ENCODE results near the gene DYNC1I2. TPM values are rescaled to one million over a fixed set of nuclear protein-coding genes. Genes with fewer than 3 reads are reported as not detected.

The DYNC1I2 gene
- total RNA-seq (100 to 1,000 TPM in 1 of 2 donors, 10 to 100 TPM in 1; 91.1 to 103 TPM), polyA plus RNA-seq (10 to 100 TPM; 79.5 to 95.2 TPM)
- long read RNA-seq, donor 1, transcript DYNC1I2-201 (16 exons, 2,589 nt), result minor isoform, 15 of 94 reads
- long read RNA-seq, donor 1, transcript DYNC1I2-203 (16 exons, 2,572 nt), result major isoform, 37 of 94 reads
- long read RNA-seq, donor 1, partial matches to known transcripts, result 27 of 94 reads
- long read RNA-seq, donor 1, other reads (novel, unspliced or antisense), result 13 of 94 reads
- long read RNA-seq, donor 2, transcript DYNC1I2-203 (16 exons, 2,572 nt), result major isoform, 21 of 65 reads
- long read RNA-seq, donor 2, transcript DYNC1I2-201 (16 exons, 2,589 nt), result minor isoform, 9 of 65 reads
- long read RNA-seq, donor 2, partial matches to known transcripts, result 28 of 65 reads
- long read RNA-seq, donor 2, other reads (novel, unspliced or antisense), result 6 of 65 reads

DNA sequence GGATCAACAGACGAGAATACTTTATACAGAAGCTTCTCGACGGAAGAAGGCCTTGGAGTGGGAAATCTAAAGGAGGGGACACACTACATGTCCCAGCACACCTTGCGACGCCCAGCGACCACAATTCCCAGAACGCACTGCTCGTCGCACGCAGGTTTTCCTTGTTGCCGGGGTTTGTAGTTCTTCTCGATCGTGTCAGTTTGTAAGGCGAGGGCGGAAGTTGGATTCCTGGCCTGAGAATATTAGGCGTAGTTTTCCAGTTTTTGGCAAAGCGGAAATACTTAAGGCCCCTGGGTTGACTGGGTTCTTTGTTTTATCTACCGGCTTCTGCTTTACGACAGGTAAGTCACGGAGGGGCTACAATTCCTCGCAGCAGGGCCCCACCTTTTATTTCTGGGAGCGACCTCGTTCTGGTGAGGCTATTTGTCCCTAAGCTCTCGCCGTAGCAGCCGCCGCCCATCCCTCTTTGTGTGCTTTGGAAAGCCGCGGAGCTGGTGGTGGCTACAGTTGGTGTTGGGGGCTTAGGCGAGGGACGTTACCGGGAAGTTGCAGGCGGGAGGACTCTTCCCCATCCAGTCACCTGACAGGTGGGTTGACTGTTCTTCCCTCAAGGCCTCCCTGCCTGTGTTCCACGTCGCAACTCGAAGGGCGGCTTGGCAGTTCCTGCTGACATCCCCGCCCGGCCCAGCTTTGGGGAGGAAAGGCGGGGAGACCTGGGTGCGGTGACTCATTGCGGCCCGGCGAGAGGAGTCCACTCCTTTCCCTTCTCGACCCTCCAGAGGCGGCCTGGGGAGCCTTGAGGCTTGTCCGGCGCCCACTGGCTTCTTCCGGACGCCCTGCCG is at the start of gene DYNC1I2:
DYNC1I2 (plus strand) TSS at position 183 of the 842 bp plus-strand sequence. CDS start 2,687 bp downstream, outside the sequence.
- intact Hi-C loops (cut with DNase I), result loop anchor here in 1 of 2 donors (10.0 kb wide), 1 partner anchor 113 kb away; no protein-coding TSS in a partner anchor
- H3K9me3 ChIP-seq (ENCODE audit: control insufficient read depth, low read length), result no peaks in the 10 kb centered on the region
- DNase-seq (peak; percentile 94 to 95), ATAC-seq (ENCODE audit: low FRiP score) (peak; percentile 97)
- WGBS, 2 donors, result 0% methylated on average over 51 of the region's 51 CpGs
- peak within 1 kb of the TSS; percentile 54 to 87 for H3K4me3 ChIP-seq (ENCODE audit: low read length in 2 of 2)
- peak within 1 kb of the TSS; percentile 17 to 59 for H3K27ac ChIP-seq (ENCODE audit: low read depth in 1 of 2, low read length in 2 of 2)
- H3K27me3 ChIP-seq (ENCODE audit: control insufficient read depth in 1 of 2, insufficient read depth in 2 of 2, low read length in 1 of 2), result no peaks in the 10 kb centered on the region
- H3K36me3 ChIP-seq (ENCODE audit: control insufficient read depth in 1 of 2, insufficient read depth in 2 of 2, low read length in 1 of 2), result no peaks in the 10 kb centered on the region
- H3K4me1 ChIP-seq (ENCODE audit: control insufficient read depth in 1 of 2, insufficient read depth in 2 of 2, low read length in 2 of 2), result no peaks in the 10 kb centered on the region

DNA sequence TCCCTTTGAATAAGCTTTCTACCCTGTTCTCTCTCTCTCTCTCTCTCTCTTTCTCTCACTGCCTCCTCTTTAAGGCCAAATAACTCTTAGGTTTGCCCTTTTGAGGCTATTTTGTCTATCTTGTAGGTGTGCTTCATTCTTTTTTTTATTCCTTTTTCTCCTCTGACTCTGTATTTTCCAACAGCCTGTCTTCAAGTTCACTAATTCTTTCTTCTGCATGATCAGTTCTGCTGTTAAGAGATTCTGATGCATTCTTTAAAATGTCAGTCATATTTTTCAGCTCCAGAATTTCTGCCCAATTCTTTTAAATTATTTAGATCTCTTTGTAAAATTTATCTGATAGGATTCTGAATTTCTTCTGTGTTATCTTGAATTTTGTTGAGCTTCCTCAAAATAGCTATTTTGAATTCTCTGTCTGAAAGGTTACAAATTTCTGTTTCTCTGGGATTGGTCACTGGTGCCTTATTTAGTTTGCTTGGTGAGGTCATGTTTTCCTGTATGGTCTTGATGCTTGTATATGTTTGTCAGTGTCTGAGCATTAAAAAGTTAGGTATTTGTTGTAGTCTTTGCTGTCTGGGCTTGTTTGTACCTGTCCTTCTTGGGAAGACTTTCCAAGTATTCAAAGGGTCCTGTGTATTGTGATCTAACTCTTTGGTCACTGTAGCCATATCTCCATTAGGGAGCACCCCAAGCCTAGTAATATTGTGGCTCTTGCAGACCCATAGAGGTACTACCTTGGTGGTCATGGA is 35.4 kb upstream of the DYNC1I2 start:
- Histone ChIP-seq H3K36me3 (ENCODE audit: control insufficient read depth in 1 of 2, insufficient read depth in 2 of 2, low read length in 1 of 2) (no peaks in the 10 kb centered on the region), H3K9me3 (ENCODE audit: control insufficient read depth, low read length) (peaks cover 5% of the 10 kb centered on the region), H3K27me3 (ENCODE audit: control insufficient read depth in 1 of 2, insufficient read depth in 2 of 2, low read length in 1 of 2) (no peaks in the 10 kb centered on the region), H3K27ac (ENCODE audit: low read depth in 1 of 2, low read length in 2 of 2) (no peak overlapping the region), H3K4me1 (ENCODE audit: control insufficient read depth in 1 of 2, insufficient read depth in 2 of 2, low read length in 2 of 2) (no peaks in the 10 kb centered on the region), H3K4me3 (ENCODE audit: low read length in 2 of 2) (no peak overlapping the region)
- intact Hi-C loops (cut with DNase I), result no loop called here
- ATAC-seq (ENCODE audit: low FRiP score) (no peak), DNase-seq (no peak)

DNA sequence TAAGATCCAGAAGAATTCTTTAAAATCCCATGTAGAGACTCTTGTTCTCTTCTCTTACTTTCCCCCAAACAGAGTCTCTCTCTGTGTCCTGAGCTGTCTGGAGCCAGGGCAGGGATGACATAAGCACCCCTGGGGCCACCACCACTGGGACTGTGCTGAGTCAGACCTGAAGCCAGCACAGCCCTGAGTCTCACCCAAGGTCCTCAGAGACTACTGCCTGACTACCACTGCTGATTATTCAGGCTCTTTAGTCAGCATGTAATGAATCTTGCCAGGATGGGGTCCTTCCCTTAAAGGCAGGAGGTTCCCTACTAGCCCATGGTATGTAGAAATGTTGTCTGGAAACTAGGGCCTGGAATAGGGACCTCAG is 34.9 kb upstream of the DYNC1I2 start:
- H3K4me3 ChIP-seq (ENCODE audit: low read length in 2 of 2), result no peak overlapping the region
- no peak overlapping the region for H3K27ac ChIP-seq (ENCODE audit: low read depth in 1 of 2, low read length in 2 of 2)
- H3K36me3 ChIP-seq (ENCODE audit: control insufficient read depth in 1 of 2, insufficient read depth in 2 of 2, low read length in 1 of 2), result no peaks in the 10 kb centered on the region
- intact Hi-C loops (cut with DNase I), result no loop called here
- no peaks in the 10 kb centered on the region for H3K27me3 ChIP-seq (ENCODE audit: control insufficient read depth in 1 of 2, insufficient read depth in 2 of 2, low read length in 1 of 2)
- no peaks in the 10 kb centered on the region for H3K4me1 ChIP-seq (ENCODE audit: control insufficient read depth in 1 of 2, insufficient read depth in 2 of 2, low read length in 2 of 2)
- no peak for ATAC-seq (ENCODE audit: low FRiP score)
- H3K9me3 ChIP-seq (ENCODE audit: control insufficient read depth, low read length), result peaks cover 3% of the 10 kb centered on the region
- DNase-seq, result no peak

DNA sequence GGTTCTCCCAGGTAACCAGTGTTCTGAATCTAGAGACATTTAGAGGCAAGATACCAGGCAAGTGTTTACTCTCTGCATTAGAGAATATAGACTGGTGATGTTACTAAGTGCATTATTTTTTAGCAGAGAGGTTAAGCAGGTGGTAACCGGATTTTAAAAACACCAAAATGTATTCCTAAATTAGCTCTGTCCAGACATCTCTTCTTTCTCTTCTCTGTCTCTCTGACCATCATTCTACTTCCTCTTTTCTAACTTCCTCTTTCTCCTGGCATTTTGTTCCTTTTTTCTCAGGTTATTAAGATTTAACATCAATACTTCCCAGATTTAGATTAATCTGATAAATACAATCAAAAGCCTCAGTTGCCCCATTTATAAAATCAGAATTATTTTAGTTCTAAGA is 31.7 kb upstream of the DYNC1I2 start:
- intact Hi-C loops (cut with DNase I), result no loop called here
- WGBS, 2 donors, result 75 to 82% methylated on average over 1 of the region's 1 CpG

DNA sequence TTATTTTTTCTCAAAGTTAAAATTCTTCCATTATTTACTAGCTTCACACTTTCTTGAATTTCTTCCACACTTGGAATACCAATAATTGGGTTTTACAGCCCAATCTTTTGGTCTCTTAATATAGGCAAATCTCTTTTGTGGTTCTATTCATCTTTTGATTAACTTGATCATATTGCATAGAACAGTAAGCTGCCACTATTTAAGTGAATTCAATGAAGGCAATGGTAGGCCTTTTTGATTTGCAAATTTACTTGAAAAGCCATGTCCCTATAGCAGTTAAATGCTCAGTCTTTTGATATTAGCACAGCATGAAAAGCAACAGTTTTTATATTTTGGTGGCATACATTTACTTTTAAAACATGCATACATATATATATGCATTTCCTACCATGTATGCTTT is 20.2 kb upstream of the DYNC1I2 start:
- Histone ChIP-seq H3K27me3 (ENCODE audit: control insufficient read depth in 1 of 2, insufficient read depth in 2 of 2, low read length in 1 of 2) (no peaks in the 10 kb centered on the region), H3K9me3 (ENCODE audit: control insufficient read depth, low read length) (no peaks in the 10 kb centered on the region), H3K36me3 (ENCODE audit: control insufficient read depth in 1 of 2, insufficient read depth in 2 of 2, low read length in 1 of 2) (no peaks in the 10 kb centered on the region), H3K27ac (ENCODE audit: low read depth in 1 of 2, low read length in 2 of 2) (no peak overlapping the region), H3K4me1 (ENCODE audit: control insufficient read depth in 1 of 2, insufficient read depth in 2 of 2, low read length in 2 of 2) (no peaks in the 10 kb centered on the region), H3K4me3 (ENCODE audit: low read length in 2 of 2) (no peak overlapping the region)
- DNase-seq, result no peak
- ATAC-seq (ENCODE audit: low FRiP score), result no peak
- intact Hi-C loops (cut with DNase I), result no loop called here

More for the DNA sequence above, 31.7 kb upstream of the DYNC1I2 start:
- Histone ChIP-seq H3K9me3 (ENCODE audit: control insufficient read depth, low read length) (peaks cover 3% of the 10 kb centered on the region), H3K27me3 (ENCODE audit: control insufficient read depth in 1 of 2, insufficient read depth in 2 of 2, low read length in 1 of 2) (no peaks in the 10 kb centered on the region), H3K4me1 (ENCODE audit: control insufficient read depth in 1 of 2, insufficient read depth in 2 of 2, low read length in 2 of 2) (no peaks in the 10 kb centered on the region), H3K36me3 (ENCODE audit: control insufficient read depth in 1 of 2, insufficient read depth in 2 of 2, low read length in 1 of 2) (no peaks in the 10 kb centered on the region), H3K4me3 (ENCODE audit: low read length in 2 of 2) (no peak overlapping the region), H3K27ac (ENCODE audit: low read depth in 1 of 2, low read length in 2 of 2) (no peak overlapping the region)
- no peak for DNase-seq
- ATAC-seq (ENCODE audit: low FRiP score), result no peak

DNA sequence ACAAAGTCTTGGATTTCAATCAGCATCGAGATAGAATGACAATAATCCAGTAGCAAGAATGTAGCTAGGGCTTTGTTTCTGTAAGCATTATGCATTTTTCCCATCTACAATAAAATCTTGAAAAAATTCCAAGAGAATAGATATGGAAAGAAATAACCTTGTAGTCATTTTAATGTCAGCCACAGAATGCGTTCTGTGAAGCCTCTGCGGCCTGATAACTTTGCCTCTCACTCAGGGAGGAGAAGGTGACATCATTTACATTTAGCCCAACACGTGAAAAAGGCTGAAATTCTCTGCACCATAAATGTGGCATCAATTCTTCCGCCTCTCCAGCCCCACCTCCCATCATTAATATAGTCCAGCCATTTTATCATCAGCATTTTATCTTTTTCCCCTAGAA is 19.1 kb upstream of the DYNC1I2 start:
- whole genome bisulfite sequencing, 2 donors, result 73 to 74% methylated on average over 5 of the region's 5 CpGs
- no peak overlapping the region for H3K4me3 ChIP-seq (ENCODE audit: low read length in 2 of 2)
- no peaks in the 10 kb centered on the region for H3K27me3 ChIP-seq (ENCODE audit: control insufficient read depth in 1 of 2, insufficient read depth in 2 of 2, low read length in 1 of 2)
- no peaks in the 10 kb centered on the region for H3K36me3 ChIP-seq (ENCODE audit: control insufficient read depth in 1 of 2, insufficient read depth in 2 of 2, low read length in 1 of 2)
- intact Hi-C loops (cut with DNase I), result no loop called here
- no peak for DNase-seq
- no peak for ATAC-seq (ENCODE audit: low FRiP score)
- no peak overlapping the region for H3K27ac ChIP-seq (ENCODE audit: low read depth in 1 of 2, low read length in 2 of 2)
- no peaks in the 10 kb centered on the region for H3K9me3 ChIP-seq (ENCODE audit: control insufficient read depth, low read length)
- peaks cover 0 to 2% of the 10 kb centered on the region in 2 donors for H3K4me1 ChIP-seq (ENCODE audit: control insufficient read depth in 1 of 2, insufficient read depth in 2 of 2, low read length in 2 of 2)

DNA sequence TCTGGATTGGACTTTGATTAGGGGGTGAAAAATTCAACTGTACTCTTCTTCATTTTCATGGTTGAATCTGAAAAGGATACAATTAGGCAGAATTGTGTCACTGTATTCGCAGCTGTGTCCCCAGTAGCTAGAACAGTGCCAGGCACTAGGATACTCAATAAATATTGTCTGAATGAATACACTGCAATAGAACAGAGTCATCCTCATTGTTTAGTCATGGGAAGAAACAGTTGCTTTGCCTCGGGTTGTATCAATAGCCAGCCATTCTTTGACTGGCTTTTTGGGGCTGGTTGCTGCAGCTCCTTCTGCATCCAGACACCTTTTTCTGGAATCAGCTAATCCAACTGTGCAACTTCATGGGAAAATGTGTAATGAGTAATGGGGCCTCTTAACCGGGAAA is 18.1 kb upstream of the DYNC1I2 start:
- no peak for DNase-seq
- 47% methylated on average over 3 of the region's 3 CpGs for WGBS, 2 donors
- H3K27me3 ChIP-seq (ENCODE audit: control insufficient read depth in 1 of 2, insufficient read depth in 2 of 2, low read length in 1 of 2), result no peaks in the 10 kb centered on the region
- no peak overlapping the region for H3K27ac ChIP-seq (ENCODE audit: low read depth in 1 of 2, low read length in 2 of 2)
- no peak for ATAC-seq (ENCODE audit: low FRiP score)
- intact Hi-C loops (cut with DNase I), result no loop called here
- peaks cover 0 to 2% of the 10 kb centered on the region in 2 donors for H3K4me1 ChIP-seq (ENCODE audit: control insufficient read depth in 1 of 2, insufficient read depth in 2 of 2, low read length in 2 of 2)
- no peaks in the 10 kb centered on the region for H3K36me3 ChIP-seq (ENCODE audit: control insufficient read depth in 1 of 2, insufficient read depth in 2 of 2, low read length in 1 of 2)
- no peaks in the 10 kb centered on the region for H3K9me3 ChIP-seq (ENCODE audit: control insufficient read depth, low read length)
- no peak overlapping the region for H3K4me3 ChIP-seq (ENCODE audit: low read length in 2 of 2)

DNA sequence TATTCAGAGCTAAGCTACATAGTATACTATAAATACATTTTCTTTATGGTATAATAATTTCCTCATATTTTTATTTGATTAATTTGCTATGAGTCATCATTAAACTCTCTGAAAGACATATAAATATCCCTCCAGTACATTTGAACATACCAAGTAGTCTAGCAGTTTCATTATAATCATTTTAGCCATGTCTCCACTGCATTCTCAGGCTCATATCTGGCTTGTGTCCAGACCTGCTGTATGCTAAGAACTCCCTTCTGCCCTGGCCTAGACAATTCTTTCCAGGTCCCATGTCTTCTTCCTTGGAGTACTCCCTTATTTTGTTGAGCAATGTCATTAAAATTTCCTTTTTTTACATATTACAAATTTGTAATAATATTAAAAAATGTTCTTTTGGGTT is 16.6 kb upstream of the DYNC1I2 start:
- Histone ChIP-seq H3K27ac (ENCODE audit: low read depth in 1 of 2, low read length in 2 of 2) (no peak overlapping the region), H3K4me1 (ENCODE audit: control insufficient read depth in 1 of 2, insufficient read depth in 2 of 2, low read length in 2 of 2) (peaks cover 0 to 2% of the 10 kb centered on the region in 2 donors), H3K4me3 (ENCODE audit: low read length in 2 of 2) (no peak overlapping the region), H3K27me3 (ENCODE audit: control insufficient read depth in 1 of 2, insufficient read depth in 2 of 2, low read length in 1 of 2) (no peaks in the 10 kb centered on the region), H3K9me3 (ENCODE audit: control insufficient read depth, low read length) (no peaks in the 10 kb centered on the region), H3K36me3 (ENCODE audit: control insufficient read depth in 1 of 2, insufficient read depth in 2 of 2, low read length in 1 of 2) (no peaks in the 10 kb centered on the region)
- no peak for ATAC-seq (ENCODE audit: low FRiP score)
- intact Hi-C loops (cut with DNase I), result no loop called here
- no peak for DNase-seq
